ENCODE data around the gene CCDC197.

CCDC197 gene

GRCh38 chr14:93955850-93956481, 41.1 kb upstream of the CCDC197 start:
- peak overlapping the region; percentile 11 for H3K4me3 ChIP-seq (ENCODE audit: insufficient read depth, low read length, poor library complexity, severe bottlenecking)
- no peak overlapping the region for H2AFZ ChIP-seq (ENCODE audit: low read depth, low read length, severe bottlenecking)

DNA sequence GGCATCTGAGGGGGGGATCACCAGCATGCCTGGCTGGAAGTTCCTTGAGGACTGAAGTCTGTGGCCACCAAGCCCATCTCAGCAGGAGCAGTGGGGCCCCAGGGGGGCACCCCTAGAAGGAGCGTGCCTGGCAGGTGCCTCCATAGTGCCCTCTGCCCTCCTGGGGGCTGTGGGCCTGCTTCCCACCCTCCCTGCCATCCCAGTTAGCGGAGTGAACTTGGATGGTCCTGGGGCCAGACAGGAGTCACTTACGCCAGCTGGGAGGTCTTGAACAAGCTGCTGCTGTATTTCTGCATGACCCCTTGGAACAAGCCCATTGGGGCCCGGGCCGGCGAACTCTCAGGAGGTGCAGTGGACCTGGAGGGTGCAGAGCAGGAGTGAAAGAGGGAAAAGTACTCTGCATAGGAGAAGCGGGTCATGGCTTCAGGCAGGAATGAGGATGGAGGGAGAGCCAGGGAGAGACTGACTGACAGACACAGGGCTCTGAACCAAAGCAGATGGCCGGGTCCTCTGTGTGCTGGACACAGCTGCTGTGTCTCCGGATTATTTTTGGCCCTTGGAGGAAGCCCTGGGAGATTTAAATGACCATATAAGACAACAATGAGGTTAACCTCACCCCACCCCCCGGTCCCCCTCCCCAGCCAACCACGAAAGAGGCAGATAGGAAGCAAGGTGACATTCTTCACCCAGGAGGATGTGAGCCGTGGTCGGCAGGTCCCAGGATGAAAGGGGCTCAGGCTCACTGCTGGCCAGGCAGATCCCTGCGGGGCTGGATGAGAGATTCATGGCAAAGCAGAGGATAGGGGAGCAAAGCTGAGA, 40.4 kb upstream of the CCDC197 start:
- Histone ChIP-seq H3K36me3 (ENCODE audit: low read length) (no peaks in the 10 kb centered on the region), H3K27ac (ENCODE audit: low read depth, low read length) (peak overlapping the region; percentile 99), H3F3A (ENCODE audit: insufficient read depth) (peaks cover 30% of the 10 kb centered on the region), H3K4me3 (ENCODE audit: insufficient read depth, low read length, poor library complexity, severe bottlenecking) (peak overlapping the region; percentile 15), H3K79me2 (ENCODE audit: insufficient read depth, low read length) (no peaks in the 10 kb centered on the region; the same call in 1 of the 2 replicates), H3K4me2 (ENCODE audit: low read depth, low read length, poor library complexity, severe bottlenecking) (peak overlapping the region; percentile 64), H4K20me1 (ENCODE audit: low read depth, low read length) (no peaks in the 10 kb centered on the region), H3K9me2 (replicated peaks; ENCODE audit: insufficient read depth, low read length) (no peaks in the 10 kb centered on the region), H3K9me3 (ENCODE audit: insufficient read depth, low read length) (no peaks in the 10 kb centered on the region), H3K27me3 (ENCODE audit: low read length) (no peaks in the 10 kb centered on the region), H3K9ac (ENCODE audit: low read length) (peak overlapping the region; percentile 60), H2AFZ (ENCODE audit: low read depth, low read length, severe bottlenecking) (no peak overlapping the region)
- TF ChIP-seq CTCF (IDR thresholded peaks at IDR 0.05; ENCODE audit: insufficient read depth, low read length, poor library complexity, severe bottlenecking): no peak
- TF ChIP-seq EZH2phosphoT487 (conservative IDR thresholded peaks at IDR 0.05; ENCODE audit: low read length): no peak

More at GRCh38 chr14:93955850-93956481, 41.1 kb upstream of the CCDC197 start:
- TF ChIP-seq EZH2phosphoT487 (conservative IDR thresholded peaks at IDR 0.05; ENCODE audit: low read length) (no peak), CTCF (IDR thresholded peaks at IDR 0.05; ENCODE audit: insufficient read depth, low read length, poor library complexity, severe bottlenecking) (no peak)
- Histone ChIP-seq H4K20me1 (ENCODE audit: low read depth, low read length) (no peaks in the 10 kb centered on the region), H3K9me2 (replicated peaks; ENCODE audit: insufficient read depth, low read length) (no peaks in the 10 kb centered on the region), H3K36me3 (ENCODE audit: low read length) (no peaks in the 10 kb centered on the region), H3K9ac (ENCODE audit: low read length) (peak overlapping the region; percentile 60), H3K79me2 (ENCODE audit: insufficient read depth, low read length) (no peaks in the 10 kb centered on the region; the same call in 1 of the 2 replicates), H3K27me3 (ENCODE audit: low read length) (no peaks in the 10 kb centered on the region), H3F3A (ENCODE audit: insufficient read depth) (peaks cover 23% of the 10 kb centered on the region), H3K4me2 (ENCODE audit: low read depth, low read length, poor library complexity, severe bottlenecking) (peak overlapping the region; percentile 64), H3K9me3 (ENCODE audit: insufficient read depth, low read length) (no peaks in the 10 kb centered on the region), H3K27ac (ENCODE audit: low read depth, low read length) (peak overlapping the region; percentile 99)

GRCh38 chr14:93957333-93957710, 39.8 kb upstream of the CCDC197 start:
- Histone ChIP-seq H2AFZ (ENCODE audit: low read depth, low read length, severe bottlenecking) (no peak overlapping the region), H3K27me3 (ENCODE audit: low read length) (no peaks in the 10 kb centered on the region), H3K9ac (ENCODE audit: low read length) (peak overlapping the region; percentile 60)

More at GRCh38 chr14:93957333-93957710, 39.8 kb upstream of the CCDC197 start:
- H3K9me2 ChIP-seq (replicated peaks; ENCODE audit: insufficient read depth, low read length): no peaks in the 10 kb centered on the region
- peak overlapping the region; percentile 99 for H3K27ac ChIP-seq (ENCODE audit: low read depth, low read length)
- H3F3A ChIP-seq (ENCODE audit: insufficient read depth): peaks cover 34% of the 10 kb centered on the region
- H3K4me3 ChIP-seq (ENCODE audit: insufficient read depth, low read length, poor library complexity, severe bottlenecking): peak overlapping the region; percentile 15
- no peak for TF ChIP-seq CTCF (IDR thresholded peaks at IDR 0.05; ENCODE audit: insufficient read depth, low read length, poor library complexity, severe bottlenecking)
- TF ChIP-seq EZH2phosphoT487 (conservative IDR thresholded peaks at IDR 0.05; ENCODE audit: low read length): no peak
- no peaks in the 10 kb centered on the region for H4K20me1 ChIP-seq (ENCODE audit: low read depth, low read length)
- peak overlapping the region; percentile 64 for H3K4me2 ChIP-seq (ENCODE audit: low read depth, low read length, poor library complexity, severe bottlenecking)
- no peaks in the 10 kb centered on the region; the same call in 1 of the 2 replicates for H3K79me2 ChIP-seq (ENCODE audit: insufficient read depth, low read length)
- no peaks in the 10 kb centered on the region for H3K9me3 ChIP-seq (ENCODE audit: insufficient read depth, low read length)
- no peaks in the 10 kb centered on the region for H3K36me3 ChIP-seq (ENCODE audit: low read length)

All from SU-DHL-6 (cell line).